ENCODE data around the gene VKORC1.

The VKORC1 gene

DNA sequence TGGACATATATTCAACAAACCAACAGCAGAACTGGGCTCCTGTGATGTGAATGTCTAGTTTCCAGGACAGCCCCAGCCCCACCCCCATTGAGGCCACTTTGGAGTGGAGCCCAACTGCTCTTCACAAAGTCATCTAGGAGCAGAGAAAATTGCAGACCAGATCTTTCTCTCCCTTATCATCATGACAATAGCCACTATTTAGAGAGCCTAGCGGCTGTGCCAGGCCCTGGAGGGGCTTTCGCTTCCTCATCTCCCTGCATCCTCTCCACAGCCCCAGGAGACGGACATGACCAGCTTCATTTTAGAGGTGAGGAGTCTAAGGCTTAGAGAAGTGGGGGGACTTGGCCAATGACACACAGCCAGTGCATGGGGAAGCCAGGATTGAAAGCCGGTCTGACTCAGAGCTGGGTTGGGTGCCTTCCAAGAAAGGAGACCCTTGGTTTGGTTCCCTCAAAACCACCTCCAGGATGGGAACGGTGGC, 39.5 kb upstream of the VKORC1 start:
- no peaks in the 10 kb centered on the region for H3K27me3 ChIP-seq (replicated peaks; ENCODE audit: control insufficient read depth, insufficient read depth, low read length)
- H3K4me3 ChIP-seq (replicated peaks; ENCODE audit: low read depth, low read length) = no peak overlapping the region
- TF ChIP-seq, protein P1, sequence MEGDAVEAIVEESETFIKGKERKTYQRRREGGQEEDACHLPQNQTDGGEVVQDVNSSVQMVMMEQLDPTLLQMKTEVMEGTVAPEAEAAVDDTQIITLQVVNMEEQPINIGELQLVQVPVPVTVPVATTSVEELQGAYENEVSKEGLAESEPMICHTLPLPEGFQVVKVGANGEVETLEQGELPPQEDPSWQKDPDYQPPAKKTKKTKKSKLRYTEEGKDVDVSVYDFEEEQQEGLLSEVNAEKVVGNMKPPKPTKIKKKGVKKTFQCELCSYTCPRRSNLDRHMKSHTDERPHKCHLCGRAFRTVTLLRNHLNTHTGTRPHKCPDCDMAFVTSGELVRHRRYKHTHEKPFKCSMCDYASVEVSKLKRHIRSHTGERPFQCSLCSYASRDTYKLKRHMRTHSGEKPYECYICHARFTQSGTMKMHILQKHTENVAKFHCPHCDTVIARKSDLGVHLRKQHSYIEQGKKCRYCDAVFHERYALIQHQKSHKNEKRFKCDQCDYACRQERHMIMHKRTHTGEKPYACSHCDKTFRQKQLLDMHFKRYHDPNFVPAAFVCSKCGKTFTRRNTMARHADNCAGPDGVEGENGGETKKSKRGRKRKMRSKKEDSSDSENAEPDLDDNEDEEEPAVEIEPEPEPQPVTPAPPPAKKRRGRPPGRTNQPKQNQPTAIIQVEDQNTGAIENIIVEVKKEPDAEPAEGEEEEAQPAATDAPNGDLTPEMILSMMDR (IDR thresholded peaks at IDR 0.05; ENCODE audit: insufficient read depth, low read length, poor library complexity, severe bottlenecking) = no peak
- H3K36me3 ChIP-seq (ENCODE audit: control insufficient read depth, insufficient read depth, low read length) = peaks cover 9% of the 10 kb centered on the region
- no peak for DNase-seq (ENCODE audit: extremely low read depth, insufficient read length)

DNA sequence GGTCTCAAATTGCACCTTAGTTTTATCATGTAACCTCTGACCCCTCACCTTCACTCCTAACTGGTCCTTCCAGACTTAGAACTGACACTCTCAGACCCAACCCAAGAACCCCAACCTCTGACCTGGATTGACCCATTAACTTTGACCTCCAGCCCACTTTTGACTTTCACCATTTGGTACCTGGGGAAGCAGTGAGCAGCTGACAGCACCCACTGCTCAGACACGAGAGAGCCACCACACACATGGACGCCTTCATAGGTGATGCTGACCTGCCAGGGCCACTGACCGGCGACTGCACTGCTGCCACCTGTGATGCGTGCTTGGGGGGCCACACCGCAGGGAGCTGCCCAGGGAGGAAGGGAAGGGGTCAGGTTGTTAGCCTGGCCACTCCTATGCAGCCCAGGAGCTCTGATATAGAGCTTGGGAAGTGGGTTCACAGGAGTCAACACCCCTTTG, 38.5 kb upstream of the VKORC1 start:
- Histone ChIP-seq H3K36me3 (ENCODE audit: control insufficient read depth, insufficient read depth, low read length) (peaks cover 9% of the 10 kb centered on the region), H3K27me3 (replicated peaks; ENCODE audit: control insufficient read depth, insufficient read depth, low read length) (no peaks in the 10 kb centered on the region), H3K4me3 (replicated peaks; ENCODE audit: low read depth, low read length) (no peak overlapping the region)
- TF ChIP-seq, protein P1 (IDR thresholded peaks at IDR 0.05; ENCODE audit: insufficient read depth, low read length, poor library complexity, severe bottlenecking) = no peak
- DNase-seq (ENCODE audit: extremely low read depth, insufficient read length) = no peak

- TF ChIP-seq, protein P1 (IDR thresholded peaks at IDR 0.05; ENCODE audit: insufficient read depth, low read length, poor library complexity, severe bottlenecking) = no peak
- Histone ChIP-seq H3K27me3 (replicated peaks; ENCODE audit: control insufficient read depth, insufficient read depth, low read length) (no peaks in the 10 kb centered on the region), H3K4me3 (replicated peaks; ENCODE audit: low read depth, low read length) (no peak overlapping the region), H3K36me3 (ENCODE audit: control insufficient read depth, insufficient read depth, low read length) (peaks cover 9% of the 10 kb centered on the region)
- DNase-seq (ENCODE audit: extremely low read depth, insufficient read length) = no peak
These were observed 37.8 kb upstream of the VKORC1 start for GRCh38 chr16:31132303-31132979.

DNA sequence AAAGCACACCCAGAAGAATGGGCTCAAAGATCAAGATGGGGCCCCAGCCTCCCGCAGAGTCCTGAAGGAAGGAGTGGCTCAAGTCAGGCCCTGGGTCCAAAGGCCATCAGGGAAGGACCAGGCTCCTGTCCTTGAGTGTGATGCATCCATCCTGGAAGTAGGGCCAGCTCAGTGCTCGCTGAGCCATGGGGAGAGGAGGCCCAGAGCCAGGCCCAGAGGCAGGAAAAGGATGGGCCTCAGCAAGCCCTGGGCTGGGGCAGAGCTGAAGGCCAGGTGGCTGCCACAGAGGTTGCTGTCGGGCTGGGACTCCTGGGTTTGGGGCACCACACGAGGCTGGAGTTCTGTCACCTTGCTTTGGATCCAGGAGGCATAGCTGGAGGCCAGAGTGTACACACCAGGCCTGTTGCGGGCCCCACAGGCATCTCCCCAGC, 37.3 kb upstream of the VKORC1 start:
- H3K4me3 ChIP-seq (replicated peaks; ENCODE audit: low read depth, low read length) = no peak overlapping the region
- peaks cover 10% of the 10 kb centered on the region for H3K36me3 ChIP-seq (ENCODE audit: control insufficient read depth, insufficient read depth, low read length)

DNA sequence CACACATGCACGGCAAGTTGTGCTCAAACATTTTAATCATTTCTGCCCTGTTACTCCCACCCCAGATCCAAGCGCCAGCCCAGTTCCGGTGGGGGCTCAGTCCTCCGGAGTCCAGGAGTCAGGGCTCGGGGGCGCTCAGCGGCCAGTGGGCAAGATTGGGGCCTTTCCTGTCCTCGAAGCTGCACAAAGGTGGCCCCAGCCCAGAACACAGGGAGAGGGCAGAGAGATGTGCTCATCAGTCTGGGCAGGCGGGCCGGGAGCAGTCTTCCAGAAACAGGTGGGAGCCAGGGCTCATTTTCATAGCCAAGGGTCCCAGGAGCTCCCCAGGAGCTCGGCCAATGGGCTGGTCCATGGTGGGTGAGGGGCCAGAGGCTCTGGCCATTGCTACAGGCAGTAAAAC, 36.8 kb upstream of the VKORC1 start:
- no peak overlapping the region for H3K4me3 ChIP-seq (replicated peaks; ENCODE audit: low read depth, low read length)

More for the DNA sequence above, 37.3 kb upstream of the VKORC1 start:
- H3K27me3 ChIP-seq (replicated peaks; ENCODE audit: control insufficient read depth, insufficient read depth, low read length) = no peaks in the 10 kb centered on the region
- DNase-seq (ENCODE audit: extremely low read depth, insufficient read length) = no peak
- TF ChIP-seq, protein P1 (IDR thresholded peaks at IDR 0.05; ENCODE audit: insufficient read depth, low read length, poor library complexity, severe bottlenecking) = no peak

More for the DNA sequence above, 36.8 kb upstream of the VKORC1 start:
- TF ChIP-seq, protein P1 (IDR thresholded peaks at IDR 0.05; ENCODE audit: insufficient read depth, low read length, poor library complexity, severe bottlenecking) = no peak
- no peak for DNase-seq (ENCODE audit: extremely low read depth, insufficient read length)
- Histone ChIP-seq H3K36me3 (ENCODE audit: control insufficient read depth, insufficient read depth, low read length) (peaks cover 10% of the 10 kb centered on the region), H3K27me3 (replicated peaks; ENCODE audit: control insufficient read depth, insufficient read depth, low read length) (no peaks in the 10 kb centered on the region)
